Natural killer cell treated with Interleukin-12 subunit alpha and Interleukin-12 subunit beta and Interleukin-15 and Interleukin-18, amount 100 ng/mL, for 72 hours (primary cell): ENCODE results near the gene MMP24OS. TPM values are rescaled to one million over a fixed set of nuclear protein-coding genes. Genes with fewer than 3 reads are reported as not detected.
A peak's percentile ranks its signal among the peaks of the same experiment; 100 is the strongest.

Source experiments
- ATAC-seq, 2 donors: fragments of 150-1000 bp; cut with Tn5 transposase in 1 of 2; sonication (Bioruptor Pico), chemical (Tn5 transposase) in 1 of 2; 2 replicates each; pipeline ENCODE4 v1.10.0; 2021
- DNase-seq: peaks from one replicate; pipeline ENCODE4 v3.0.0; 2022; ENCODE audit warnings: low spot score
- H3K27ac Mint-ChIP-seq, 2 donors: 1 replicate in 1 of 2; 2 replicates in 1 of 2; pipeline ENCODE4 v1.8.0; 2022; ENCODE audit warnings: mixed read lengths in 2 of 2, mild to moderate bottlenecking in 1 of 2, moderate library complexity in 1 of 2
- H3K27me3 Mint-ChIP-seq, 2 donors: 1 replicate in 1 of 2; 2 replicates in 1 of 2; pipeline ENCODE4 v1.8.0; 2022; ENCODE audit warnings: mixed read lengths in 2 of 2
- H3K36me3 Mint-ChIP-seq: one replicate; pipeline ENCODE4 v1.8.0; 2022; ENCODE audit warnings: mixed read lengths
- H3K4me1 Mint-ChIP-seq, 2 donors: 1 replicate in 1 of 2; 2 replicates in 1 of 2; pipeline ENCODE4 v1.8.0; 2022; ENCODE audit warnings: low read depth in 2 of 2, mixed read lengths in 2 of 2, mild to moderate bottlenecking in 1 of 2
- H3K4me3 Mint-ChIP-seq: one replicate; pipeline ENCODE4 v1.8.0; 2022; ENCODE audit warnings: mixed read lengths
- H3K9me3 Mint-ChIP-seq: 2 replicates; pipeline ENCODE4 v1.8.0; 2022; ENCODE audit warnings: mixed read lengths
- total RNA-seq, 2 donors: library from RNA; stranded (reverse); gene quantifications; one replicate each; pipeline ENCODE4 v1.2.3, GENCODE V29; 2022

Gene MMP24OS
- total RNA-seq, 2 donors from 2014 or later: 35.6 to 51.2 TPM

DNA sequence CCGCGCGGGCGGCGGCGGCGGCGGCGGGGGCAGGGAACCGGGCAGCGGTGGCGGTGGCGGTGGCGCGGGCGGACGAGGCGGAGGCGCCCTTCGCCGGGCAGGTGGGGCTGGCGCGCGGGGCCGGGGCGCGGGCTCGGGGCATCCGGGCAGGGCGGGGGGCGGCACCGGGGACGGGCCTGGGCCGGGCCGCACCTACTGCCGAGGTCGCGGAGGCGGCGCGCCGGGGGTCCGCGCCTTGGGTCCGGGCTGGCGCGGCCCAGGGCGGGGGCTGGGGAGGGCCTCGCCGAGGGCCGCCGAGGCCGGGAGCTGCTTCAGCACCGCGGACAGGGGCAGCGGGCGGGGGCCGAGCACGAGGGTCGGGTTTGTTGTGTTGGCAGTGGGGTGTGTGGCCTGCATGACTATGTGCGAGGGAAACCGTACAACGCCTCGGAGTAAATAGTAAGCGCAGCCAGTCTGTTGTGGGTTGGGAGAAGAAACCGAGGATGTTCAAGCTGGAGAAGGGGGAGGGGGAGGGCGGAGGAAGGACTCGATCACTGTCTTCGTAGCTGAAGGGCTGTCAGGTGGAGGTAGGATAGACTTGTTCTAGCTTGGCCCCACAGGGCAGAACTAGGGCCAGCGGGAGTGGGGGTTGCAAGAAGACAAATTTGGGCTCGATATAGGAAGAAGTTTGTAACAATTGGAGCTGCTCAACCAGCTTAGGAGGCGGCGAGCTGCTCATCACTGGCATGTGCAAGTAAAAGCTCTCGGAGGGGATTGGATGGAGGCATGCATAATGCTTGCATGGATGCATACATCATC lies 50.8 kb downstream of the MMP24OS start:
- DNase-seq (no peak), ATAC-seq (peak; percentile 80 to 85)
- H3K27me3 Mint-ChIP-seq: peaks cover 20 to 23% of the 10 kb centered on the region in 2 donors
- H3K9me3 Mint-ChIP-seq: no peaks in the 10 kb centered on the region
- peak overlapping the region; percentile 61 for H3K4me3 Mint-ChIP-seq
- peaks cover 7 to 10% of the 10 kb centered on the region in 2 donors for H3K4me1 Mint-ChIP-seq
- H3K36me3 Mint-ChIP-seq: peaks cover 9% of the 10 kb centered on the region
- H3K27ac Mint-ChIP-seq: no peak overlapping the region

Other genes starting within 250 kb of the MMP24OS start
- gene TRPC4AP, start 185.3 kb downstream of the MMP24OS start, total RNA-seq: 10 to 100 TPM; 62.8 to 86.4 TPM
- gene EDEM2, start 130.8 kb downstream of the MMP24OS start, total RNA-seq: 10 to 100 TPM; 27.8 to 29.2 TPM
- gene PROCR, start 106.0 kb downstream of the MMP24OS start, total RNA-seq: 1 to 10 TPM in 1 of 2 donors, under 1 TPM in 1; 0.53 to 2.5 TPM
- not detected for gene MMP24, start 51.4 kb downstream of the MMP24OS start, total RNA-seq
- 100 to 1,000 TPM; 154 to 233 TPM for gene EIF6, start 6.7 kb upstream of the MMP24OS start, total RNA-seq
- gene FAM83C, start 14.3 kb upstream of the MMP24OS start, total RNA-seq: under 1 TPM in 1 of 2 donors, not detected in 1; 0.10 TPM
- 10 to 100 TPM; 61.5 to 68.9 TPM for gene UQCC1, start 133.9 kb upstream of the MMP24OS start, total RNA-seq
- gene GDF5, start 160.1 kb upstream of the MMP24OS start, total RNA-seq: not detected
- 10 to 100 TPM; 67.5 to 90.0 TPM for gene CEP250, start 177.5 kb upstream of the MMP24OS start, total RNA-seq